Stimulated activated CD4-positive, alpha-beta T cell treated with anti-CD3 and anti-CD28 coated beads, Interleukin-1b, Interleukin-23, amount 100 ng/mL, for 24 hours (primary cell): ENCODE data around the gene SAP30BP.

Source experiments
- DNase-seq, 4 experiments: peaks; one replicate each; pipeline ENCODE4 v3.0.0-alpha.2; 2020; ENCODE audit warnings: low read depth in 4 of 4, low spot score in 1 of 4

SAP30BP gene

GRCh38 chr17:75707079-75707571 is 40.0 kb downstream of the SAP30BP start:
- no peak for DNase-seq

GRCh38 chr17:75712446-75712845 is 45.3 kb downstream of the SAP30BP start:
- DNase-seq, result no peak

- no peak for DNase-seq
These were observed 52.6 kb downstream of the SAP30BP start for GRCh38 chr17:75719732-75720131.

- DNase-seq, result peak in 3 of 4 experiments; percentile 3 to 25 (median 20)
These were observed 53.7 kb downstream of the SAP30BP start, which contains the start of gene ITGB4 for GRCh38 chr17:75720656-75721462. Gene ITGB4 (plus strand): TSS chr17:75721459. CDS start chr17:75724704, 3,245 bp downstream.

DNA sequence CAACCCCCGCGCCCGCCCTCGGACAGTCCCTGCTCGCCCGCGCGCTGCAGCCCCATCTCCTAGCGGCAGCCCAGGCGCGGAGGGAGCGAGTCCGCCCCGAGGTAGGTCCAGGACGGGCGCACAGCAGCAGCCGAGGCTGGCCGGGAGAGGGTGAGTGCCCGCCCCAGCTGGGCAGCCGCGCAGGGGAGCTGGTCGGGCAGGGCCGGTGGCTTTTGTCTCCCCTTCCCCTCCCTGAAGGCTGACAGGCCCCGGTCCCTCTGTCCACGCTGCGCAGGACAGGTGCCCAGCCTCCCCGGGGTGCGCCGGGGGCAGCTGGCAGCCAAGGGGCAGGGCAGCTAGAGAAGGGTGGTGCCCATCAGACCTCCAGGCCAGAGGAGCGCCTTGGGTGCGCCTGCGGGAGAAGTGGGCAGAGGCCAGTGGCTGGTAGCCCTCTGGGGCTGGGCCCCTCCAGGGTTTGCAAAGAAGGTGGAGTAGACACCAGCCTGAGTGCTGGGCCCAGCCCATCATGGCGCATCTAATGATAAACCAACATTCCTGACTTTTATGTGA is 54.4 kb downstream of the SAP30BP start:
- no peak for DNase-seq

DNA sequence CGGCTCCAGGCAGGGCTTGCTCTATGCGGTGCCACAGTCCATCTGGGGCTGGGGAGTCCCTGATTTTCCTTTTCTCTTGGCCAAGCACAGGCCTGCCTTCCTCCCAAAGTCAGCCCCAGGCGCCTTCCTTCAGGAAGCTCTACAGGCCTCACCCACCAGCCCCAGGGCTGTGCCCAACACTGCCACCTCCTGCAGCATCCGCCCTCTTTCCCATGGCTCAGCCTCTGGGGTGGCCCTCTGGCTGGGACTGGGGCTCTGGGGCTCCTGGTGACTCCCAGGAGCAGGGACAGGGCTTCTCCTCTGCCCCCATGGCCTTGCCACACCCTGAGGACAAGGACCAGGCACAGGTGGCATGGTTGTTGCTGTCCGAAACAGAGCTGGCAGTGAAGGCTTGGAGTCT is 54.9 kb downstream of the SAP30BP start:
- no peak for DNase-seq

DNA sequence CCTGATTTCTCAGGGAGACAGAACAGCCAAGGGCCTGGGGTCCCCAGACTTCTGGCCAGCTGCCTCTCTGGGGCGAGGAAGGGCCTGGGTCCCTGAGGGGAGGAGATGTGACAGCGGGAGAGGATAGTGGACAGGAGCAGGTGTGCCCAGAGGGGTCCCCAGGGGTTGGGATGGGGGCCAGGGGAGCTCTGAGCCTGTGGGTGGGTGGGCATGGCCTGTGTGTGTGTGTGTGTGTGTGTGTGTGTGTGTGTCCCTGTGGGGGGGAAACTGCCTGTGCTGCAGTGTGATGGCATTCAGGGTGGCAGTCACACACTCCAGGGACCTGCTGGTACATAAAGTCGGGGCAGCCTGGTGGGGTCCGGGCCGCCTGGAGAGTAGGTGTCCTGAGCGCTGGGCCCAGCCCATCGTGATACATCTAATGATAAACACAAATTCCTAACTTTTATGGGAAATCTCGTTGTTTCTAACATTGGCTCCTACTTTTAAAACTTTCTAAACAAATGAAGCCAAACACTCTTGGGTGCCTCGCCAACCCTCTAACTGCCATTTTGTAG is 55.5 kb downstream of the SAP30BP start:
- DNase-seq, result no peak

DNA sequence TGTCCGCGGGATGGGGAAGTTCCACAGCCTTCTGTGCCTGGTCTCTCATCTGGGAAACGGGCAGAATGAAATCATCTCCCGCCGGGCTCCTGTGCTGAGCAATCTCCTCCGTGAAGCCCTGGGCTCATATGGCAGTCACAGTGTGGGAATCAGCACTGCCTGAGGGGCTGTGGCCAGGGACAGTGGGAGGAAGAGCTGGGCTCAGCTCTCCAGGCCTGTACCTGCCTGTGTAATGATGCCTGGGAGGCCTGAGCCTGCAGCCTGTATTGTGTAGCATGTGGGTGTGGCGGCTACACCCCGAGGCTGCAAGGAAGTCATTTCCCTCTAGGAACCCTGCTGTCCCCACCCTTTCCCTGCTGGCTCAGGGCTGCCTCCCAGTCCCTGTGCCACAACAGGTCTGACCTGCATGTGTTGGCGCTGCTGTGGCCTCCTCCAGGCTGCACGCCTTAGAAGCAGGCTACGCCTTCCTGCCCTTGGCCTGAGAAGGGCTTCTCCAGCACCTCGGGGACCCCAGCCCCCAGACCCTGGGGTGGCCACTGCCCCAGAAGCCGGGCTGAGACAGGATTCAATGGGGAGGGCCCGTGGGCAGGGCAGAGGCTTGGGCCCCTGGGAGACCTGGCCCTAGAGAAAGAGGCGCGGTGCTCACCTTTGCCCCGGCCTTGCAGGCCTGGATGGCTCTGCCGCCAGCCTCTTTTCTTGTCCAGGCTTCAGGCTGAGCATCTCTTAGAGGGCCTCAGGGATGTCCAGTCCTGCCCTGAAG is 56.2 kb downstream of the SAP30BP start:
- no peak for DNase-seq

GRCh38 chr17:75724016-75725003 is 57.2 kb downstream of the SAP30BP start:
- no peak for DNase-seq

DNA sequence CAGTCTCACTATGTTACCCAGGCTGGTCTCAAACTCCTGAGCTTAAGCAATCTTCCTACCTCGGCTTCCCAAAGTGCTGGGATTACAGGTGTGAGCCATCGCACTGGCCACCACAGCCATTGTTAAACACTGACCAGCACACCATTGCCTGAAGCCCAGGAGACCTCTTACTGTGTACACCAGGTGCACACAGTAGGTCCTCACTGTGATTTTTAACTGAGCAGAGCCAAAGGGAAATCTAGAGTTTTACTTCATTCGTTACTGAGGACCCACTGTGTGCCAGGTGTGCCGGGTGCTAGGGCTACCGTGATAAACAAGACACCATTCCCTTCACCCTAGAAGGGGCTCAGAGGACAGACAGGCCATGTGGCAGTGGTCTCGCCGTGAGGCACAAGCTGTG is 58.4 kb downstream of the SAP30BP start:
- no peak for DNase-seq

GRCh38 chr17:75727391-75727790 is 60.3 kb downstream of the SAP30BP start:
- DNase-seq, result no peak

- DNase-seq, result no peak
These were observed 62.2 kb downstream of the SAP30BP start for GRCh38 chr17:75729351-75729750.

GRCh38 chr17:75730065-75730464 is 62.9 kb downstream of the SAP30BP start:
- no peak for DNase-seq

DNA sequence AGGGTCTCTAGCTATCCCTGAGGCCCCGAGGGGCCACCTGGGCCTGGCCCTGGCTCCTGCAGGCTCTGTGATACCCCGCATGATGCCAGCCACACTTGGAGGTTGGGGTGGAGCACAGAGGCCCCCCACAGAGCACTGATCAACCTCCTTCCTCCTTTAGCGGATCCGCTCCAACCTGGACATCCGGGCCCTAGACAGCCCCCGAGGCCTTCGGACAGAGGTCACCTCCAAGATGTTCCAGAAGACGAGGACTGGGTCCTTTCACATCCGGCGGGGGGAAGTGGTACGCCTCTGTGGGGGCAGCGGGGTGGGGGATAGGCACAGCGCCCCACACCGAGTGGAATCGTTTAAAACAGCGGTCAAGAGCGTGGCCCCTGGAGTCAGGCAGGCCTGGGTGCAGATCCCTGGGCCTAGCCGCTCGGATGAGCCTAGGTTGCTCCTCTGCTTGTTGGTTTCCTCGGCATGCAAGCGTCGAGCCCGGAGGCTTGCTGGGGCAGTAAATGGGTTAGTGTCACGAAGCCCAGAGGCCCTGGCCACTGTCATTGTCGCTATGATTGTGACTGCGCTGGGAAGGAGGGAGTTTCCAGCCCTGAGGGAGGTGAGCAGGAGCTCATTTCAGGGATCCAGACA is 64.1 kb downstream of the SAP30BP start:
- no peak for DNase-seq

GRCh38 chr17:75731716-75732498 is 64.8 kb downstream of the SAP30BP start:
- DNase-seq, result no peak

DNA sequence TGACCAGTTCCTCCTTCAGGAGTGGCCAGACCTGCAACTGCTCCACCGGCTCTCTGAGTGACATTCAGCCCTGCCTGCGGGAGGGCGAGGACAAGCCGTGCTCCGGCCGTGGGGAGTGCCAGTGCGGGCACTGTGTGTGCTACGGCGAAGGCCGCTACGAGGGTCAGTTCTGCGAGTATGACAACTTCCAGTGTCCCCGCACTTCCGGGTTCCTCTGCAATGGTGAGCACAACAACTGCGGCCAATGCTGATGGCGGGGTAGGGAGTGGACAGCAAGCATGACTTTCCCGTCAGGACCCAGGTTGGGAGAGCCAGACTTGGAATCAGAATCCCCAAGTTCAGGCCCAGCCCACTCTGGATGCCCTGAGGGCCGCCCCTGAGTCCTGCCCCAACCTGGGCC is 66.3 kb downstream of the SAP30BP start:
- DNase-seq, result no peak

GRCh38 chr17:75734674-75735294 is 67.6 kb downstream of the SAP30BP start:
- DNase-seq, result no peak

DNA sequence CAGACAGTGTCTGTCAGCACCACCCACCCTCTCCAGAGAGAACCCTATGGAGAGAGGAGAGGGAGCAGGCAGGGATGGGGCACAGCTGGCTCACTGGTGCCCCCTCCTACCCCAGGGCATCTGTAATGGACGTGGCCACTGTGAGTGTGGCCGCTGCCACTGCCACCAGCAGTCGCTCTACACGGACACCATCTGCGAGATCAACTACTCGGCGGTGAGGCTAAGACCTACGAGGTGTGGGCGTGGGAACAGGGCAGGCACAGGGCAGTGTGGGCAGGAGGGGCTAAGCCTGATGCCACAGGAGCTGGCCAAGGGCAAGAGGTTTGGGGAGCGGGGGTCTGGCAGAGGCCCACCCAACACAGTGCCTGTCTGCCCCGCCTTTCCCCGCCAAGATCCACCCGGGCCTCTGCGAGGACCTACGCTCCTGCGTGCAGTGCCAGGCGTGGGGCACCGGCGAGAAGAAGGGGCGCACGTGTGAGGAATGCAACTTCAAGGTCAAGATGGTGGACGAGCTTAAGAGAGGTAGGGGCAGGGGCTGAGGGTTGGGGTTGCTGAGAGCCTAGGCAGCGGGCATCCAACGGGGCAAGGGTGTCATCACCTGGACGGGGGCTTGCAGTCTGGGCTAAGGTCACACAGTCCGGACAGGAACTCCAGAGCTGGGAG is 69.2 kb downstream of the SAP30BP start:
- DNase-seq, result no peak
